Right cardiac atrium (tissue), 5 donors: Measurements from ENCODE around the gene SLC51B. TPM values are rescaled to one million over a fixed set of nuclear protein-coding genes. Genes with fewer than 3 reads are reported as not detected.
"Not testable (repeated sequence)": the region's sequence is repeated elsewhere in the genome, so short reads cannot be mapped to it uniquely, and the experiment has no call there.

Source experiments
- ATAC-seq, 2 donors: fragments of 200-7000 bp; cut with Tn5 transposase; one replicate each; pipeline versions ENCODE4 v1.8.0 to v1.9.1; 2020; ENCODE audit warnings: moderate library complexity in 2 of 2, mild to moderate bottlenecking in 1 of 2
- DNase-seq, 3 donors: peaks; one replicate each; pipeline ENCODE4 v3.0.0-alpha.2; 2020
- H3K27ac ChIP-seq: one replicate; pipeline ENCODE4 v1.5.1; 2013; ENCODE audit warnings: mild to moderate bottlenecking, low read length, control low read depth, moderate library complexity
- H3K27me3 ChIP-seq: one replicate; pipeline ENCODE4 v1.6.1; 2013; ENCODE audit not compliant: control insufficient read depth, insufficient read depth
- H3K4me1 ChIP-seq: one replicate; pipeline ENCODE4 v1.6.1; 2013; ENCODE audit warnings: low read length; ENCODE audit not compliant: control insufficient read depth, insufficient read depth
- H3K4me3 ChIP-seq: one replicate; pipeline ENCODE4 v1.5.1; 2013; ENCODE audit warnings: low read length, control low read depth
- H3K9me3 ChIP-seq: one replicate; pipeline ENCODE4 v1.6.1; 2013; ENCODE audit warnings: low read length; ENCODE audit not compliant: control insufficient read depth
- WGBS: extraction: QIAGEN DNeasy Blood & Tissue Kit; methylation state at CpG from one replicate; pipeline ENCODE4 v1.1.7; 2013; 5-methylcytosine and 5-hydroxymethylcytosine counted together
- intact Hi-C, 4 donors: fragments of 100-400 bp; cut with DNase I; formaldehyde crosslinking; loops; one replicate each; pipeline versions ENCODE4 v1.11.0 to v1.14.0; 2022 to 2023
- polyA plus RNA-seq: library from polyadenylated mRNA; stranded (reverse); fragments of 200-250 nt; gene quantifications from one replicate; pipeline ENCODE4 v1.2.3, GENCODE V29; 2013
- total RNA-seq, 4 donors: library from RNA; stranded (reverse); fragmentation: NEBNext Ultra II Directional; extraction: Animal tissue kit (Norgen Biotek cat#: 25700); gene quantifications; one replicate each; pipeline ENCODE4 v1.2.1, GENCODE V29; 2021
- donor health status: healthy with polysubstance abuse.
- donor health status: DM: no; HTN: yes; CAD: no.
- donor health status: DM: no; HTN: no; CAD: no.
- donor health status: DM: no; HTN: yes; CAD: no; lungs with severe emphysema.
- donor health status: DM: yes; HTN: yes; CAD: no.

The SLC51B gene
- total and polyA plus RNA-seq, 5 donors: not detected

DNA sequence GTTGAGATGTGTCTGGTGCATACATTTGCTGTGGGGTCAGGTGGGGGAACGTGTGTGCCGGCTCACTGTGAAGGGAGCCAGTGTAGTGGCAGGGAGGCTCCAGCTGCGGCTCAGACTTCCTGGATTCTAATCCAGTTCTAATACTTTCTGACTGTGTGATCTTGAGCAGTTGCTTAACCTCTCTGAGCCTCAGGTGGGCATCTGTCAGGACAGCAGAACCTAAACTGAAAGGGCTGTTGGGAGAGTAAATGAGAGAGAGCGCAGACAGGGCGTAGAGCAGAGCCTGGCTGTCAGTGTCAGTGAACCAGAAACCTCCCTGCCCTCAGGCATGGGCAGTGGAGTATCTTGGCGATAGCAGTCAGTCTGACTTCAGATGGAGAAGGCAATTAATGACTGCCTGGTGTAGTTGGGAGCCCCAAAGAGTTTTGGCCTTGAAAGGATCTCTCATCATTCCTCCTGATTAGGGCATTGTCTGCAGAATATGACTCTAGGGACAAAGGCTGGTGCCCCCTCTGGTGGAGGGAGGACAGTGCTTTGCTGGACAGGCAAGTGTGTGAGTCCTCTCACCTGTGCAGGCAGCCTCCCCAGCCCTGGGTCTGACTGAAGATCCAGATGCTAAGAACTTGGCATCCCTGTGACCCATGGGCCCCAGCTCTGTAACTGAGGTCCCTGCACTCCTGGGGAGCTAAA lies 40.9 kb downstream of the SLC51B start:
- 74% methylated on average over 6 of the region's 6 CpGs for WGBS
- Histone ChIP-seq H3K4me3 (no peak overlapping the region), H3K9me3 (no peaks in the 10 kb centered on the region), H3K27ac (peak overlapping the region; percentile 67), H3K4me1 (peaks cover 24% of the 10 kb centered on the region), H3K27me3 (no peaks in the 10 kb centered on the region)
- peak in 1 of 3 donors; percentile 60 for DNase-seq
- intact Hi-C loops: loop anchor here in 2 of 4 donors (5.0 kb wide), 1 partner anchor 34 kb away; no protein-coding TSS in a partner anchor
- ATAC-seq: no peak

DNA sequence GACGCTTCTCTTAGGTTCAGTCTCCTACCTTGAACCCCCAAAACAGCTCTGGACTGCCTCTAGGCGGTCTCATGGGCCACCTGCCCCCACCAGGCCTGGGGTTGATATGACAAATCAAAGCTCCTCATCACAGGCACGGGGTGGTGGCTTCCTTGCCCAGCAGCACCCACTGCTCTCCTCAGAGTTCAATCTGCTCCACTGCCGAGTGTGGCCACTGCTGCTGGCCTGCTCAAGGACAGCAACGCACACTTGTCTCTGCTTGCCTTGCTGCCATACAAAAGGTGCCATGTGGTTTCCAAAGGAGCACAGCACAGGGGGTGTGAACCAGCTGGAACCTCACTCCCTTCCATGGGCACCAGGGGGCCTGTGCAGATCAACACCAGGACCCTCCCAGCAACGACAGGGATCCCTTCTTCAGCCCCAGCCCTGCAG lies 41.5 kb downstream of the SLC51B start:
- no peaks in the 10 kb centered on the region for H3K9me3 ChIP-seq
- H3K27me3 ChIP-seq: no peaks in the 10 kb centered on the region
- H3K4me3 ChIP-seq: no peak overlapping the region
- intact Hi-C loops: loop anchor here in 2 of 4 donors (5.0 kb wide), 1 partner anchor 34 kb away; no protein-coding TSS in a partner anchor
- DNase-seq (peak in 2 of 3 donors; percentile 39 to 52), ATAC-seq (no peak)
- peak overlapping the region; percentile 67 for H3K27ac ChIP-seq
- WGBS: 62% methylated on average over 6 of the region's 6 CpGs
- peaks cover 24% of the 10 kb centered on the region for H3K4me1 ChIP-seq

DNA sequence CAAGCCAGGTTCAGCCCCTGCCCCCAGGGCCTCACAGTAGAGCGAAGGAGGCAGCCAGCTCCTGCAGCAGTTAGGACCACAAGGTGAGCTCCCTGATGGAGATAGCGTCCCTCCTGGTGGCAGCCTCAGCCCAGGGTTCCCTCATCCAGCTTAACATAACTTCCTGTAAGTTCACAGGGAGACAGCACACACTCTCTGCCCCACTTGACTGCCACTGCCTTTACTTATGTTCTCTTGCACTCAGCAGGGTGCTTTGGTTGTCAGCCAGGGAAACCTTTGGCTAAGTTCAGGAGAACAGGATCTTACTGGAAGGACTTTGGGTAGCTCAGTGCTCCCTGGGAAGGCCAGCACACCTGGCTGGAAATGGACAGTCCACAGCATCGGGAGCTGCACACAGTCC lies 42.2 kb downstream of the SLC51B start:
- Histone ChIP-seq H3K27ac (peak overlapping the region; percentile 67), H3K4me3 (no peak overlapping the region), H3K9me3 (no peaks in the 10 kb centered on the region), H3K27me3 (no peaks in the 10 kb centered on the region), H3K4me1 (peaks cover 24% of the 10 kb centered on the region)
- no peak for ATAC-seq
- DNase-seq: peak in 1 of 3 donors; percentile 35
- intact Hi-C loops: loop anchor here in 2 of 4 donors (5.0 kb wide), 1 partner anchor 35 kb away; no protein-coding TSS in a partner anchor
- WGBS: 74% methylated on average over 3 of the region's 3 CpGs

DNA sequence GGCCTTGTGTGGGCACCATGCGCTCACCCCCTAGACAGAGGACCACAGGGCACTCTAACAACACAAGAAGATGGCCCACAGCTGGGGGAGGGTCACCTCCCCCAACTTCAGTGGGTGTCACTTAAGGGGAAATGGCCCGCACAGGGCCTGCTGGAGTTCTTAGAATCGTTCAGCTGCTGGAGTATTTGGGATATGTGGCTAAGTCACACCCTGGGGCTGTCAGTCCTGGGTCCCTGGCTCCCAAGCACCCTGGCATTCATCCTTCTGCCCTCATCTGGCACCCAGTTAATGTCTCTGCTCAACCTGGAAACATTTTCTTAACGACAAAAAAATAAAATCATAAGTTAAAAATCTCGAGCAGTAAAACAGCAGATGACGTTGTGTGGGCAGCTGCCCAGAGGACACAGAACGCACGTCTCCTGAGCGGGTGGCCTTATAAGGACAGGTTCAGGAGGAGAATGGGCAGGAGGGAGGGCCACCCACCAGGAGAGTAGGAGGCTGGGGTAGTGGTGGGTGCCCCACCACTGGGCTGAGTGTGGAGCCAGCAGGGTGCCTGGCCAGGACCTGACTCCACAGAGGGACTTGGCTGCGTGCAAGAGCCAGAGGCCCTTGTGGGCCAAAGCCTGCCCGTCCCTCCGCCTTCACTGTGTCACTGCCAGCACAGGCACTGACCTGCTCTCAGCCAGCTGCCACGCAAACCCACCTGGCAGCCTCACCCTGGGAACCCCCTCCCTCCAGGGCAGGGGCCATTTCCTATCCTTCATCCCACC lies 42.9 kb downstream of the SLC51B start:
- DNase-seq: peak; percentile 72 to 88 (median 88)
- Histone ChIP-seq H3K4me1 (peaks cover 21% of the 10 kb centered on the region), H3K4me3 (no peak overlapping the region), H3K27me3 (no peaks in the 10 kb centered on the region), H3K27ac (peak overlapping the region; percentile 67), H3K9me3 (no peaks in the 10 kb centered on the region)
- ATAC-seq: peak; percentile 82 to 84
- intact Hi-C loops: loop anchor here in 2 of 4 donors (5.0 kb wide), 1 partner anchor 36 kb away; no protein-coding TSS in a partner anchor
- 52% methylated on average over 13 of the region's 13 CpGs for WGBS

DNA sequence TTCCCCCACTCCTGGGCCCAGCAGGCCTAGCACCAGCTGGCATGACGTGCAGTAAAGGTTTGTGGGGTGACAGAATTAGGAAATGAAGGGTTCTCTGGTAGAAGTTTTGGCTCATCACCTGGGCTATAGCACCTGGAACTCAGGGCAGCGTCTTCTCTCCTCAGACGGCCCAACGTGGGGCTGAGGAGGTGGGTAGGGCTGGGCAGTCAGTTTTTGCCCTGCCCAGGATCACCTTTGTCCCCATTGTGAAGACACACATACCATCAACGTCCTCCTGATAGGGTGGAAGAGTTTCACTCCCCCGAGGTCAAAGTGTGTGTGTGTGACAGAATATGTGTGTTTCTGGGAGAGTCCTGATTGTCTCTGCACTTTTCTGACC lies 43.4 kb downstream of the SLC51B start:
- H3K27me3 ChIP-seq: no peaks in the 10 kb centered on the region
- H3K4me1 ChIP-seq: peaks cover 21% of the 10 kb centered on the region
- DNase-seq (no peak), ATAC-seq (no peak)
- H3K9me3 ChIP-seq: no peaks in the 10 kb centered on the region
- intact Hi-C loops: loop anchor here in 2 of 4 donors (5.0 kb wide), 1 partner anchor 36 kb away; no protein-coding TSS in a partner anchor
- H3K27ac ChIP-seq: peak overlapping the region; percentile 67
- 56% methylated on average over 6 of the region's 6 CpGs for WGBS
- no peak overlapping the region for H3K4me3 ChIP-seq

DNA sequence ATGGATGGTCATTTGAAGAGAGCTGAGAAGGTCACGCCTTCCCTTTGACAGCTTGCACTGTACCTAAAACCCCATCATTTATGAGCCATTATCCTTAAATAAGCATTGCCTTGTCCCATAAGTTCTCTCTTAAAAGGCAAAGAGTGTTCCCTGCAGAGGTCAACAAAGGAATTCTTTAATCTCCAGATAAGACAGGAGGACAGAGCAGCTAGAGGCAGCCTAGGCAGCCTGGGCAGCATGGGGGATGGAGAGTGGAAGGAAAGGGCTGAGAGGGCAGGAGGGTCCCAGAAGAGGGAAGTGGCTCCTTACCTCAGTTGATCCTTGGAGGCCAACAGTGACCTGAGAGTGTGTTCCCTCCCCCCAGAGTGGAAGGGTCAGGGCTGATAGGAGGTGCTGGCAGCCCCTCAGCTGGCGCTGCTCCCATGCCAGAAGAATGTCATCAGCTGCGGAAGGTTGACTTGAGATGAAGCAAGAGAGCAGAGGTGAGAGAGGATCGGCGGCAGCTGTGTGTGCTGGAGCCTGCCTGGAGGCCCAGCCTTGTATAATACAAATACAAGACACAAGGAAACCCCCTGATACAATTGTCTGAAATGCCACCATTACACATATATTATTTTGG lies 44.1 kb downstream of the SLC51B start:
- Histone ChIP-seq H3K27ac (peak overlapping the region; percentile 67), H3K9me3 (no peaks in the 10 kb centered on the region), H3K4me3 (no peak overlapping the region), H3K4me1 (peaks cover 22% of the 10 kb centered on the region), H3K27me3 (no peaks in the 10 kb centered on the region)
- ATAC-seq (peak; percentile 32 to 50), DNase-seq (peak; percentile 69 to 89 (median 87))
- intact Hi-C loops: loop anchor here in 2 of 4 donors (5.0 kb wide), 1 partner anchor 37 kb away; no protein-coding TSS in a partner anchor
- 51% methylated on average over 5 of the region's 5 CpGs for WGBS

DNA sequence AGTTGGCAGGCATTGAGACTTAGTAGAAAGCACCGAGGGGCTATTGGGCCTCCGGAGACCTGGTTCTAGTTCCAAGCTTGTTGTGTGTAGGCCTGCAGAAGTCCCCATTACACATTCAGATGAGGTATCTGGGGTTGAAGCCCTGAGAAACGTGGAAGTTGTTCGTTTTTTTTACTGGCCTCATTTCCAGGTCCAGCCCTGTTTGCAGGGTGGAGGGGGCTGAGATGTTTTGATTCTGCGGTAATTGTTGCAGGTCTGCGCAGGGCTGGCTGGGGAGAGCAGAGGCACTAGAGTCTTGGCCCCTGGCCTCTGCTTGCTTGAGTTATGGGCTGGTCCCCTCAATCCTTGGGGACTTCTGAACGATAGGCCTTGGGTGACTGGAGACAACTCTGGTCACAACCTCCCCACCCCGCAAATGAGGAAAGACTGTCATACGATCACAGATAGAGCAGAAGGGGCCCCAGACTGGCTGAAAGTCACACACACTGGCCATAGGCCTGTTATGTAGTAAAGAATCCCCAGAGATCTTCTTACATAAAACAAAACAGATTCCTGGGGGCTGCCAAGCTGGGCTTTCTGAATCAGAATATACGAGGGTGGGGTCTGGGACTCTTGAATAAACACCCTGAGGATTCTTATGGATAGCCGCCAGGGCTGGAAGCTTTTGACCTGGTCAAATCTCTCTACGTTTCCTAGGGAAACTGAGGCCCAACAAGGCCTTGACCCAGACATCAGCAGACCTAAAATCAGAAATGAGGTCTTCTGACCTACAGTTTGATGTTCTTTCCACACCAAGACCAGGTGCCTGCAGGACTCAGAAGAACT lies 47.0 kb downstream of the SLC51B start:
- H3K4me1 ChIP-seq: peaks cover 19% of the 10 kb centered on the region
- WGBS: 51% methylated on average over 12 of the region's 12 CpGs
- no peak for ATAC-seq

DNA sequence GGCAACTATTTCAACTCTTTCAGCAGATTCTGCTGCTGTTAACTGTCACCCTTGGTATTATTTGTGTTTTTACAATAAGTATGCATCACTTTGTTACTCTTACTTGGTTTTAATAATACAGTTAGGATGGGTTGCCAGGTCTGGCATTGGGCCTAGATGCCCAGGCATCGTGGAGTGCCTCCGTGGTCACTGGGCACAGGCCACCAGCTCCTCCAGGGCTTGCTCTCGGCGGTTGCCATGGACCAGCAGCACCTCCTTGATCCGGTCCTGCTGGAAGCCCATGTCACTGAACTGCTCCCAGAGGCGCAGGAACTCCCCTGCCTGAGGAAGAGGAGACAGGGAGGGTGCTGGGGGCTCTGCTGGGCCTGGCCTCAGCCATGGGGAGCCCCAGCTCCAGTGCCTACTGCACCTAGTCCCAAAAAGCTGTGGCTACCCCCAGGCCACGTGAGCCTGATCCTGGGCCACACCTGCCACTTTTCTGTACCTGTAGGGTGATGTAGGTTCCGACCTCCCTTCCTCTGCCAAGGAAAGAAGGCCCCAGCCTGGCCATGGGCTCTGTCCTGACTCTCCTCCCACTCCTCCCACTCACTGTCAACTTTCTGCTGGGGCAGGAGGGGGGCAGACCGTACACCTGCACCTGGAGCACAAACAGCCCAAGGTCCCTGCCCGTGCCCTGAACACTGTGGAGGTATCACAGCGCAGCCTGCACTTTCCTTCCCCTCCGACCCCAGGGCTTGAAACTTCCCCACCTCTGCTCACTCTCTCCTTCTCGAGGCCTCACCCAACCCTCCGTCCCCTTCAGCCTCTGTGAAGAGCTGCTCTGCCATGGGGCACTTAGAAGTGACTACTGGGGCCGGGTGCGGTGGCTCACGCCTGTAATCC lies 48.0 kb downstream of the SLC51B start:
- no peak for ATAC-seq
- DNase-seq: peak in 1 of 3 donors; percentile 37

More for the DNA sequence above, 47.0 kb downstream of the SLC51B start:
- intact Hi-C loops: loop anchor here in 1 of 4 donors (10.0 kb wide), 1 partner anchor 57 kb away; no protein-coding TSS in a partner anchor
- Histone ChIP-seq H3K27ac (no peak overlapping the region), H3K27me3 (no peaks in the 10 kb centered on the region), H3K4me3 (no peak overlapping the region), H3K9me3 (no peaks in the 10 kb centered on the region)
- DNase-seq: peak in 2 of 3 donors; percentile 59 to 63

DNA sequence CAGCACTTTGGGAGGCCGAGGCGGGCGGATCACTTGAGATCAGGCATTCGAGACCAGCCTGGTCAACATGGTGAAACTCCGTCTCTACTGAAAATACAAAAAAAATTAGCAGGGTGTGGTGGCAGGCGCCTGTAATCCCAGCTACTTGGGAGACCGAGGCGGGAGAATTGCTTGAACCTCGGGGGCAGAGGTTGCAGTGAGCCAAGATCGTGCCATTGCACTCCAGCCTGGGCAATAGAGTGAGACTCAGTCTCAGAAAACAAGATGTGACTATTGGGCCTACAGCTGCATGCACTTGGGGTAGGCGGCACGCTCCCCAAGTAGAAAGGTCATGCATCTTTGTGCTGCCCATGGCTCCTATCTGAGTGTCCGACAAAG lies 48.6 kb downstream of the SLC51B start:
- not testable (repeated sequence) for ATAC-seq, H3K9me3 ChIP-seq, H3K27me3 ChIP-seq, H3K27ac ChIP-seq, H3K4me3 ChIP-seq
- WGBS: 96% methylated on average over 13 of the region's 13 CpGs
- peaks cover 17% of the 10 kb centered on the region for H3K4me1 ChIP-seq
- intact Hi-C loops: loop anchor here in 1 of 4 donors (10.0 kb wide), 1 partner anchor 59 kb away; no protein-coding TSS in a partner anchor
- DNase-seq: peak in 1 of 3 donors; percentile 7

More for the DNA sequence above, 48.0 kb downstream of the SLC51B start:
- H3K4me3 ChIP-seq: no peak overlapping the region
- intact Hi-C loops: loop anchor here in 1 of 4 donors (10.0 kb wide), 1 partner anchor 58 kb away; no protein-coding TSS in a partner anchor
- H3K9me3 ChIP-seq: no peaks in the 10 kb centered on the region
- H3K4me1 ChIP-seq: peaks cover 19% of the 10 kb centered on the region
- H3K27ac ChIP-seq: no peak overlapping the region
- no peaks in the 10 kb centered on the region for H3K27me3 ChIP-seq
- 88% methylated on average over 17 of the region's 17 CpGs for WGBS
